Erythroblast (primary cell): ENCODE data around the gene NFIA.

Experiments used
- GATA1 ChIP-seq: IDR thresholded peaks from 2 replicates; pipeline ENCODE4 v1.6.1; 2011; ENCODE audit warnings: low read depth, mild to moderate bottlenecking, control low read depth, low read length, moderate library complexity
- POLR2A ChIP-seq: IDR thresholded peaks from 2 replicates; pipeline ENCODE4 v1.6.1; 2011; ENCODE audit warnings: mild to moderate bottlenecking, low read length

GRCh38 chr1:61395146-61395800 is 312.9 kb downstream of the NFIA start:
- TF ChIP-seq POLR2A: no peak
- no peak for TF ChIP-seq GATA1
